Measurements from ENCODE around the gene MAP1LC3B2. TPM values are rescaled to one million over a fixed set of nuclear protein-coding genes. Genes with fewer than 3 reads are reported as not detected.

The MAP1LC3B2 gene
- total and polyA plus RNA-seq, 8 donors: 0.49 to 1.8 (median 0.68) TPM; not detected in 2

- intact Hi-C loops (cut with DNase I): no loop called here
- H3K27ac ChIP-seq: peak overlapping the region; percentile 14 to 74 (median 48)
- H3K9me3 ChIP-seq: no peaks in the 10 kb centered on the region
- DNase-seq (peak in 1 of 6 donors; percentile 15), FAIRE-seq (no peak), ATAC-seq (peak; percentile 30 to 49 (median 40))
- H3K4me1 ChIP-seq: peaks cover 8 to 9% (median 8%) of the 10 kb centered on the region in 3 donors
- H3K4me3 ChIP-seq: peak overlapping the region in 2 of 4 donors; percentile 31 to 35
- H3K36me3 ChIP-seq: no peaks in the 10 kb centered on the region
- 37 to 48% methylated on average over 22 of the region's 22 CpGs for WGBS, 2 donors
- TF ChIP-seq CTCF (IDR thresholded peaks at IDR 0.05): no peak
- no peaks in the 10 kb centered on the region for H3K27me3 ChIP-seq
These were observed 39.4 kb downstream of the MAP1LC3B2 start for GRCh38 chr12:116598311-116599284.

GRCh38 chr12:116599285-116600136 lies 40.3 kb downstream of the MAP1LC3B2 start:
- intact Hi-C loops (cut with DNase I): loop anchor here in 1 of 3 donors (10.0 kb wide), 1 partner anchor 595 kb away; no protein-coding TSS in a partner anchor
- TF ChIP-seq CTCF (IDR thresholded peaks at IDR 0.05): peak in 3 of 4 donors; percentile 26 to 58 (median 54)
- H3K9me3 ChIP-seq: no peaks in the 10 kb centered on the region
- ATAC-seq: peak; percentile 90 to 95 (median 94)
- H3K4me3 ChIP-seq: peak overlapping the region in 2 of 4 donors; percentile 31 to 35
- no peaks in the 10 kb centered on the region for H3K27me3 ChIP-seq
- H3K4me1 ChIP-seq: peaks cover 8 to 9% (median 8%) of the 10 kb centered on the region in 3 donors
- DNase-seq: peak; percentile 65 to 93 (median 84)
- H3K27ac ChIP-seq: peak overlapping the region; percentile 14 to 74 (median 48)
- FAIRE-seq: no peak
- 5 to 6% methylated on average over 30 of the region's 30 CpGs for WGBS, 2 donors
- no peaks in the 10 kb centered on the region for H3K36me3 ChIP-seq

GRCh38 chr12:116600959-116601918 lies 42.1 kb downstream of the MAP1LC3B2 start:
- TF ChIP-seq CTCF (IDR thresholded peaks at IDR 0.05): no peak
- Histone ChIP-seq H3K36me3 (no peaks in the 10 kb centered on the region), H3K4me3 (no peak overlapping the region), H3K9me3 (no peaks in the 10 kb centered on the region), H3K27me3 (no peaks in the 10 kb centered on the region), H3K4me1 (peaks cover 8 to 9% (median 8%) of the 10 kb centered on the region in 3 donors), H3K27ac (no peak overlapping the region)
- no peak for DNase-seq
- no peak for ATAC-seq
- intact Hi-C loops (cut with DNase I): loop anchor here in 1 of 3 donors (10.0 kb wide), 1 partner anchor 596 kb away; no protein-coding TSS in a partner anchor
- WGBS, 2 donors: 93 to 94% methylated on average over 5 of the region's 5 CpGs
- FAIRE-seq: no peak

All from pancreas (tissue), 10 donors.